ENCODE results near the gene RAB6A. TPM values are rescaled to one million over a fixed set of nuclear protein-coding genes. Genes with fewer than 3 reads are reported as not detected.

Gene RAB6A
- polyA plus RNA-seq, 2 of the 4 experiments (the other 2 are of a cell fraction) = 75.7 to 141 TPM

GRCh38 chr11:73784734-73785133 lies 23.9 kb upstream of the RAB6A start:
- peak overlapping the region; percentile 65 to 70; a peak in 4 of 6 replicates for H3K27ac ChIP-seq
- peak overlapping the region; percentile 41; the same call in 2 of the 3 replicates for H3K4me2 ChIP-seq
- TF ChIP-seq GATA3 (IDR thresholded peaks at IDR 0.05; ENCODE audit: borderline replicate concordance) (no peak), CEBPB (IDR thresholded peaks at IDR 0.05) (no peak)
- no peak overlapping the region for H3K4me3 ChIP-seq
- 91% methylated on average over 1 of the region's 1 CpG for WGBS (ENCODE audit: missing lambda C conversion rate)
- no peak for FAIRE-seq
- ChIA-PET POLR2A (interaction anchor here (0.6 to 1.3 kb wide), 2 partner anchors 24 to 386 kb away, joined by 4 to 7 read pairs; partner anchors contain the start of genes C2CD3, PPME1 and RAB6A), CTCF (interaction anchor here (0.9 kb wide), 1 partner anchor 13 kb away, joined by 4 read pairs; no protein-coding TSS in a partner anchor)
- no peaks in the 10 kb centered on the region for H3K9me3 ChIP-seq
- ATAC-seq = no peak
- DNase-seq (ENCODE audit: low read depth in 1 of 2, low spot score in 1 of 2) = no peak
- H3K4me1 ChIP-seq = peaks cover 36% of the 10 kb centered on the region; the same call in 2 of the 3 replicates

- Histone ChIP-seq H3K9me3 (no peaks in the 10 kb centered on the region), H3K27ac (peak overlapping the region; percentile 65 to 70; a peak in 5 of 6 replicates), H3K4me3 (no peak overlapping the region), H3K4me2 (peak overlapping the region; percentile 41; the same call in 2 of the 3 replicates), H3K4me1 (peaks cover 32% of the 10 kb centered on the region; the same call in 2 of the 3 replicates)
- TF ChIP-seq EP300 (IDR thresholded peaks at IDR 0.05) (no peak), HOXB13 (CRISPR knock-in tag; IDR thresholded peaks at IDR 0.05; ENCODE audit: low read depth) (no peak), CEBPB (IDR thresholded peaks at IDR 0.05) (peak in 1 of 2 experiments; percentile 58; a peak in 3 of 4 replicates), ZFP36 (IDR thresholded peaks at IDR 0.05; ENCODE audit: borderline replicate concordance, partially characterized antibody) (no peak), HOXA7 (CRISPR knock-in tag; IDR thresholded peaks at IDR 0.05) (no peak), JUN (IDR thresholded peaks at IDR 0.05) (peak in 1 of 2 experiments; percentile 18; a peak in 1 of 5 replicates)
- 79% methylated on average over 6 of the region's 6 CpGs for WGBS (ENCODE audit: missing lambda C conversion rate)
- CTCF ChIA-PET = interaction anchor here (0.9 kb wide), 1 partner anchor 13 kb away, joined by 4 read pairs; no protein-coding TSS in a partner anchor
- DNase-seq (ENCODE audit: low read depth in 1 of 2, low spot score in 1 of 2) (peak in 1 of 2 experiments; percentile 44), ATAC-seq (no peak), FAIRE-seq (no peak)
- POLR2A ChIA-PET = interaction anchor here (1.3 kb wide), 1 partner anchor 24 kb away, joined by 7 read pairs; the partner anchor contains the start of gene RAB6A
Measured at GRCh38 chr11:73784080-73784634, 23.3 kb upstream of the RAB6A start.

- 91% methylated on average over 5 of the region's 5 CpGs for WGBS (ENCODE audit: missing lambda C conversion rate)
- peak overlapping the region; percentile 65 to 70; a peak in 4 of 6 replicates for H3K27ac ChIP-seq
- CTCF ChIA-PET = interaction anchor here (1.1 kb wide), 1 partner anchor 147 kb away, joined by 3 read pairs; no protein-coding TSS in a partner anchor
Measured at GRCh38 chr11:73783483-73784020, 22.7 kb upstream of the RAB6A start.

More at GRCh38 chr11:73783483-73784020, 22.7 kb upstream of the RAB6A start:
- FAIRE-seq = no peak
- ATAC-seq = no peak
- H3K4me1 ChIP-seq = peaks cover 28% of the 10 kb centered on the region; the same call in 2 of the 3 replicates
- no peak overlapping the region for H3K4me3 ChIP-seq
- H3K4me2 ChIP-seq = no peak overlapping the region
- no peak for TF ChIP-seq MAZ (IDR thresholded peaks at IDR 0.05; ENCODE audit: borderline replicate concordance, low read depth, low read length)
- no peak for TF ChIP-seq MYC (IDR thresholded peaks at IDR 0.05; ENCODE audit: borderline replicate concordance, low read length)
- no peak for TF ChIP-seq ESRRA (IDR thresholded peaks at IDR 0.05; ENCODE audit: borderline replicate concordance, low read length)
- no peak for TF ChIP-seq ZSCAN20 (CRISPR knock-in tag; IDR thresholded peaks at IDR 0.05)
- TF ChIP-seq CEBPB (IDR thresholded peaks at IDR 0.05) = no peak
- TF ChIP-seq HMGXB4 (CRISPR knock-in tag; IDR thresholded peaks at IDR 0.05; ENCODE audit: borderline replicate concordance) = no peak
- TF ChIP-seq JUNB (IDR thresholded peaks at IDR 0.05) = no peak
- TF ChIP-seq HES2 (IDR thresholded peaks at IDR 0.05) = no peak
- no peak for TF ChIP-seq EHMT2 (IDR thresholded peaks at IDR 0.05; ENCODE audit: low read depth)
- TF ChIP-seq MAX (IDR thresholded peaks at IDR 0.05) = no peak
- no peak for TF ChIP-seq CHD2 (IDR thresholded peaks at IDR 0.05; ENCODE audit: low read length, partially characterized antibody)
- no peak for TF ChIP-seq RARB (CRISPR knock-in tag; IDR thresholded peaks at IDR 0.05)
- no peak for TF ChIP-seq GATA3 (IDR thresholded peaks at IDR 0.05; ENCODE audit: borderline replicate concordance)
- TF ChIP-seq ATOH8 (CRISPR knock-in tag; IDR thresholded peaks at IDR 0.05; ENCODE audit: low read depth) = no peak
- POLR2A ChIA-PET = interaction anchor here (1.1 to 1.3 kb wide), 2 partner anchors 23 kb away, joined by 4 to 7 read pairs; partner anchors contain the start of gene RAB6A
- no peaks in the 10 kb centered on the region for H3K9me3 ChIP-seq
- no peak for DNase-seq (ENCODE audit: low read depth in 1 of 2, low spot score in 1 of 2)
